Hematopoietic multipotent progenitor cell treated with erythropoietin and hydrocortisone succinate and interleukin-3 and kit ligand, for 4 days (in vitro differentiated cells): Measurements from ENCODE around the gene CDH22.
A peak's percentile ranks its signal among the peaks of the same experiment; 100 is the strongest.

Source experiments
- DNase-seq: peaks from one replicate; pipeline ENCODE4 v3.0.0-alpha.2; 2015

CDH22 gene

DNA sequence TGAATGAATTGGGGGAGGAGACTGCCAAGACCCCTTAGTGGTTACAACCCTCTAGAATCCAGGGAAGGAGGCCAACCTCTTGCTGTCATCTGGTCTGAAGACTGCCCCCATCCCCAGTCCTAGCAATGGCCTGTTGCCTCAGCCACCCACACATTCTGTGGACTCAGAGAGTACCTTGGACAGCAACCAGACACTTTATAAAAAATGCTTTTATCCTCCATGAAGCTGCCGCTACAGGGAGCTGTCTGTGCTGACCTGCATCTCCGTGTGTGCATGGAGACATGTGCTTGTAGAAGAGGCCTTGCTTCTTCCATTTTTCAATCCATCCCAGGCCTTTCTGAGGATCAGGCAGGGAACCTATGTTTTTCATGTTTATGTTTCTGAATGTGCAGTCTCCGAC, 15.2 kb downstream of the CDH22 start:
- peak; percentile 77 for DNase-seq

- no peak for DNase-seq
These were observed 16.9 kb downstream of the CDH22 start for GRCh38 chr20:46291401-46291800.

DNA sequence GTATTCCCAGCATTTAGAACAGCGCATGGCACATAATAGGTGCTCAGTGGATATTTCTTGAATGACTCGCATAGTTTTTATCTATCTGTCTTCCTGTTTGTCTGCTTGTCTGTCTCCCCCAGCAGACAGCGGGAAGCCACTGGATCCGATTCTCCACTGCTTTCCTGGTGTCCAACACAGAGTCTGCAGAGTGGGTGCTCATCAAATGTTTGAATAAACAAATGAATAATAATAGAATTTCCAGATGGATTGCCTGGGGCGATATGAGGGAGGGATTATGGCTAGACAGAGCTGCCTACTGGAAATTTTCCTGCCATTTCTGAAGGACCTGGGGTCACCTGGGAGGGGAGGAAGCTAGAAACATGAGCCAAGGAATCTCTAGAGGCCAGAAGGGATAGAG, 18.9 kb downstream of the CDH22 start:
- DNase-seq = no peak

DNA sequence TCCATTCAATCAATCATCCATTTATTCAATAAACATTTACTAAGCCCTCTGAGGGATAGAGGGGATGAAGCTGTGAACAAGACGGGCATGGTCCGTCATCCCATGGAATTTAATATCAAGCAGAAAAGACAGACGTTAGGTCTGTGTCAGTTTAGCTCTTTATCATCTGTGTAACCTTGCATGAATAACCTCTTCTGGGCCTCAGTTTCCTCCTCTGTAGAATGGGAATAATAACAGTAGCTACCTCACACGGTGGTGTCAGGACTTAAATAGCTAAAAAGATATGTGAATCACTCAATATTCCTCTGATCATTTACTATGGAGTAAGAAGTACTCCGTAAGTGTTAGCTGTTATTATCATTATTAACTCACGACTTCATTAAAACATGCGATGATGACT, 21.3 kb downstream of the CDH22 start:
- DNase-seq = no peak

- no peak for DNase-seq
These were observed 21.9 kb downstream of the CDH22 start for GRCh38 chr20:46286382-46286781.

DNA sequence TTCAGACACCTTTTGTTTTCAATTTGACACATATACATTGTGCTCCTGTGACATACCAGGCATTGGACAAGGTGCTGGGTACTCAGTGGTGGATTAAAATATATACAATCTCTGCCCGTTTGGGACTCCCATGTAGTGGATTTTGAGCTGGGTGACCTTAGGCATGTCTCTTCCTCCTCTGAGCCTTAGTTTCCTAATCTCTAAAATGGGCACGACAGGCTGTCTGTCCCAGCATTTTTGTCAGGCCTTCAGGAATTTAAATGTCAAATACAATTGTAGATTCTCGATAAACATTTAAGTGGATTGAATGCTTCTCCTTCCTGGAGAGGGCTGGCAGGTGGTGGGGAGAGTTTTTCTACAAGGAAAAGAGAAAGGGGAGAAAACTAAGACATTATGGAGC, 22.6 kb downstream of the CDH22 start:
- DNase-seq = no peak

DNA sequence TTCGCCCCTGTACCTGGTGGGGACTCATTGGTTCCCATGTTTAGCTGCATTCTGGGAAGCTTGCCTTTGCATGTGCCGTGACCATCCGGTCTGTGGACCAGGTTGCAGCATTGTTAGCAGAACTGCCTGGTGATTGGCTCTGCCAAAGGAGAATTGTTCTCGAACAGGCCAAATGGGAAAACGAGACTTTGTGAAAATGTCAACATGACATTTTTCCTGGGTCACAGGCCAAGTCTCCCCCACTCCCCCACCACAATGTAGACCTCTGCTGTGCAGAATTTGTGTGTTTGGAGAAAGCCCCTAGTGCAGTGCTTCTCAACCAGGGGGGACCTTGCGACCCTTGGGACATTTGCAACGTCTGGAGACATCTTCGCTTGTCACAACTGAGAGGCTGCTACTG, 23.2 kb downstream of the CDH22 start:
- DNase-seq = no peak

- no peak for DNase-seq
These were observed 24.3 kb downstream of the CDH22 start for GRCh38 chr20:46284040-46284427.

- DNase-seq = no peak
These were observed 24.8 kb downstream of the CDH22 start for GRCh38 chr20:46283426-46284039.

GRCh38 chr20:46282669-46283068, 25.6 kb downstream of the CDH22 start:
- no peak for DNase-seq

DNA sequence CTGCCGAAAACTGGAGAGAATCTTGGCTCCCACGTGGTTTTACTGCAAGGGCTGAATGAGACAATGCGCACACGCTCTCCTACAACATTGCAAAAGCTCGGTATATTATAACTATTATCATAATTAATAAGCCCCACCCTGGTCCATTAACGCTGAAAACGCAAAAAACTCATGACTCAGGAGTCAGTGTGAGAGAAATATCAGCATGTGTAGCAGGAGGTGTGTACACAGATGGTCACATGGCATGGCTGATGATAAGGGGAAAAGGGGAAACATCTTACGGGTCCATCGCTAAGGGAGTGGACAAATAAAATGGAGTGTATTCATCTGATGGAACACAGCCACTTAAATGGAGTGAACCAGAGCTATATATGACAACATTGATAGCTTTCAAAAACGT, 29.2 kb downstream of the CDH22 start:
- peak; percentile 22 for DNase-seq

- no peak for DNase-seq
These were observed 30.7 kb downstream of the CDH22 start for GRCh38 chr20:46277602-46278001.

DNA sequence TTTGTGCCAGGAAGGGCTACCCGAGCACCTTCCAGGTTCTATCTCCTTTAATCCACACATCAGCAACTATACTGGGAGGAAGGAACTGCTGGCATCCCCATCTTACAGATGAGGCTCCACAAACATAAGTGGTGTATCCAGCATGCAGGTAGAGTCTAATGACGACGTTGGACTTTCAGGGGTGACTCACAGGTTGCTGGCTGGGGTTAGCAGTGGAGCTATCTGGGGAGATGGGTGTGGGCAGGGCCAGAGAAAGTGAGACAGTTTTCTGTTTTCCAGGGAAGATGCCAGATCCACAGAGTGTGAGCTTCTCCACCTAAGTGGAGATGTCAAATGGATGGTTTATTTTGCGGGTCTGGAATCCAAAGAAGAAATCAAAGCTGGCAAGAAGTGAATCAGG, 31.8 kb downstream of the CDH22 start:
- no peak for DNase-seq

GRCh38 chr20:46275091-46275490, 33.2 kb downstream of the CDH22 start:
- DNase-seq = no peak

DNA sequence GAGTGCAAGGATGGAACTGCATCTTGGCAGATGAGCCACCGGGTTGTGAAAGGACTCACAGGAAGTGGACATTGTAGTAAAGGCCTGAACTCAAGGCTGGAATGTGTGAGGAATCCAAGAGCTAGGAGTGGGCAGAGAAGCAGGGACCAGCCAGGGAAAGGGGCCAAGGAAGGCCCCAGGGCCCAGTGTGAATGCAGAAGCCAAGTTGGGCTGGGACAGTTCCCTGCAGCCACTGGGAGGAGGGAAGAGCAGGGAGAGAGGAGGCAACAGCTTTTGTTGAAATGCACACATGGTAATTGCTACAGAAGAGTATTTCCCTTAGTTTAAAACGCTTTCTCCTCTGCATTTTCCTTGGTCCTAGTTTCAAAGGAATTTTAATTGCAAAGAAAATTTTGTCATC, 34.6 kb downstream of the CDH22 start:
- DNase-seq = no peak

- DNase-seq = no peak
These were observed 35.8 kb downstream of the CDH22 start for GRCh38 chr20:46272389-46273047.

- DNase-seq = no peak
These were observed 37.1 kb downstream of the CDH22 start for GRCh38 chr20:46270977-46271744.

GRCh38 chr20:46269372-46269771, 38.9 kb downstream of the CDH22 start:
- no peak for DNase-seq

- DNase-seq = no peak
These were observed 39.6 kb downstream of the CDH22 start for GRCh38 chr20:46268662-46269061.

DNA sequence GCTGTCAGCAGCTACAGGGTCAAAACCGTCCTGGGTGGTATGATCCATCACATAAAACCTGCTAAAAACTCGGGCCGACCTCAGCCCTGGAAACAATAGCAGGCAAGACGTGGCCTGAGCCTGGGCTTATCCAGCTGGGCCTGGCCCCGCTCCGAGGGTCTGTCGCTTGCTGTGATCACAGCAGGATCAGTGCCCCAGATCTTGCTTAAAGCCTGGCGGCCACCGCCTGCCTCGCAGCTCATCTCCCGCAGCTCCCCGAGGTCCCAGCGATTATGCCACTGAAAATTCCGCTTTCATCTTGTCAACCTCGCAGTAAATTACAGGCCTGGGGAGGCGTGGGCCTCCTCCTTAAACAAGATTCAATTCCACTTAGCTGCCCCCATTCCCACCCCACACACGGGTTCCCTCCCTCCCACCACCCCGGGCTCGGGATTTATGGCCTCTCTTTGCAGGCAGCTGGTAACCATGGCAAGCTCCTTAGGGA, 40.1 kb downstream of the CDH22 start:
- DNase-seq = no peak

- DNase-seq = no peak
These were observed 40.9 kb downstream of the CDH22 start for GRCh38 chr20:46267108-46268105.

GRCh38 chr20:46265539-46265938, 42.8 kb downstream of the CDH22 start:
- DNase-seq = no peak
